ENCODE measurements around the gene ATF6B.

The ATF6B gene

GRCh38 chr6:32139590-32139989 lies 11.5 kb upstream of the ATF6B start:
- no peak for DNase-seq (ENCODE audit: low read depth)
- no peak overlapping the region for H3K4me3 ChIP-seq (ENCODE audit: low read depth, low read length)
- TF ChIP-seq POLR2A (IDR thresholded peaks at IDR 0.05; ENCODE audit: extremely low read depth, insufficient read length) (no peak), CTCF (IDR thresholded peaks at IDR 0.05; ENCODE audit: low read depth, low read length) (no peak), MAX (IDR thresholded peaks at IDR 0.05; ENCODE audit: low read depth, low read length) (no peak), MYC (IDR thresholded peaks at IDR 0.05; ENCODE audit: low read depth, low read length) (no peak)

GRCh38 chr6:32137454-32137853 lies 9.4 kb upstream of the ATF6B start:
- H3K4me3 ChIP-seq (ENCODE audit: low read depth, low read length) = no peak overlapping the region
- DNase-seq (ENCODE audit: low read depth) = no peak
- no peak for TF ChIP-seq POLR2A (IDR thresholded peaks at IDR 0.05; ENCODE audit: extremely low read depth, insufficient read length)
- no peak for TF ChIP-seq CTCF (IDR thresholded peaks at IDR 0.05; ENCODE audit: low read depth, low read length)
- TF ChIP-seq MAX (IDR thresholded peaks at IDR 0.05; ENCODE audit: low read depth, low read length) = no peak
- TF ChIP-seq MYC (IDR thresholded peaks at IDR 0.05; ENCODE audit: low read depth, low read length) = no peak

- DNase-seq (ENCODE audit: low read depth) = no peak
- no peak for TF ChIP-seq CTCF (IDR thresholded peaks at IDR 0.05; ENCODE audit: low read depth, low read length)
- TF ChIP-seq POLR2A (IDR thresholded peaks at IDR 0.05; ENCODE audit: extremely low read depth, insufficient read length) = no peak
- no peak for TF ChIP-seq MAX (IDR thresholded peaks at IDR 0.05; ENCODE audit: low read depth, low read length)
- TF ChIP-seq MYC (IDR thresholded peaks at IDR 0.05; ENCODE audit: low read depth, low read length) = no peak
- no peak overlapping the region for H3K4me3 ChIP-seq (ENCODE audit: low read depth, low read length)
Observed at GRCh38 chr6:32133786-32134185, 5.7 kb upstream of the ATF6B start.

- no peak overlapping the region for H3K4me3 ChIP-seq (ENCODE audit: low read depth, low read length)
- TF ChIP-seq MAX (IDR thresholded peaks at IDR 0.05; ENCODE audit: low read depth, low read length) (no peak), CTCF (IDR thresholded peaks at IDR 0.05; ENCODE audit: low read depth, low read length) (no peak), POLR2A (IDR thresholded peaks at IDR 0.05; ENCODE audit: extremely low read depth, insufficient read length) (no peak)
- no peak for DNase-seq (ENCODE audit: low read depth)
Observed at GRCh38 chr6:32132110-32132509, 4.1 kb upstream of the ATF6B start.

- no peak for DNase-seq (ENCODE audit: low read depth)
- no peak overlapping the region for H3K4me3 ChIP-seq (ENCODE audit: low read depth, low read length)
- TF ChIP-seq CTCF (IDR thresholded peaks at IDR 0.05; ENCODE audit: low read depth, low read length) (no peak), MAX (IDR thresholded peaks at IDR 0.05; ENCODE audit: low read depth, low read length) (no peak), POLR2A (IDR thresholded peaks at IDR 0.05; ENCODE audit: extremely low read depth, insufficient read length) (no peak), MYC (IDR thresholded peaks at IDR 0.05; ENCODE audit: low read depth, low read length) (no peak)
Observed at GRCh38 chr6:32131439-32131948, 3.4 kb upstream of the ATF6B start.
